ENCODE measurements around the gene FZD1.

DNA sequence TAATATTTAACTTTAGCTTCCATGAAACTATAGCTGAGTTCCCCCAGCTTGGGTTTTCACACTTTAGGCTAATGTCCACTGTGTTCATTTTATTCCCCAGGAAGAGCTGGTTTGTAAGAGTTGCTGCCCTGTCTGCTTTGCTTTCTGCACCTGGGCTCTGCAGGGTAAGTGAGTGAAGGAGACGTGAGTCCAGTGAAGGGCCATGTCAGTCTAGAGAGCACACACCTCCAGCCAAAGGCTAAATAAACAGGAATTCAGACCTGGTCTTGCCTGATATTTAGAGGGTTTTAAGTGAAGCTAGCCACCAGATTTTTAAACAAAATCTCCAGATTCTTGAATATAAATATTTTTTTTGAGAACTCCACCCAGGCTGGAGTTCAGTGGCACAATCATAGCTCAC lies 24.5 kb upstream of the FZD1 start:
- TF ChIP-seq, protein P1, sequence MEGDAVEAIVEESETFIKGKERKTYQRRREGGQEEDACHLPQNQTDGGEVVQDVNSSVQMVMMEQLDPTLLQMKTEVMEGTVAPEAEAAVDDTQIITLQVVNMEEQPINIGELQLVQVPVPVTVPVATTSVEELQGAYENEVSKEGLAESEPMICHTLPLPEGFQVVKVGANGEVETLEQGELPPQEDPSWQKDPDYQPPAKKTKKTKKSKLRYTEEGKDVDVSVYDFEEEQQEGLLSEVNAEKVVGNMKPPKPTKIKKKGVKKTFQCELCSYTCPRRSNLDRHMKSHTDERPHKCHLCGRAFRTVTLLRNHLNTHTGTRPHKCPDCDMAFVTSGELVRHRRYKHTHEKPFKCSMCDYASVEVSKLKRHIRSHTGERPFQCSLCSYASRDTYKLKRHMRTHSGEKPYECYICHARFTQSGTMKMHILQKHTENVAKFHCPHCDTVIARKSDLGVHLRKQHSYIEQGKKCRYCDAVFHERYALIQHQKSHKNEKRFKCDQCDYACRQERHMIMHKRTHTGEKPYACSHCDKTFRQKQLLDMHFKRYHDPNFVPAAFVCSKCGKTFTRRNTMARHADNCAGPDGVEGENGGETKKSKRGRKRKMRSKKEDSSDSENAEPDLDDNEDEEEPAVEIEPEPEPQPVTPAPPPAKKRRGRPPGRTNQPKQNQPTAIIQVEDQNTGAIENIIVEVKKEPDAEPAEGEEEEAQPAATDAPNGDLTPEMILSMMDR (IDR thresholded peaks at IDR 0.05; ENCODE audit: insufficient read depth, low read length, poor library complexity, severe bottlenecking) = no peak
- no peak for TF ChIP-seq EZH2phosphoT487 (conservative IDR thresholded peaks at IDR 0.05; ENCODE audit: low read length)

All from SU-DHL-6 (cell line).